Measurements from ENCODE around the gene PIAS4.
"Not testable (repeated sequence)": the region's sequence is repeated elsewhere in the genome, so short reads cannot be mapped to it uniquely, and the experiment has no call there.

Gene PIAS4

DNA sequence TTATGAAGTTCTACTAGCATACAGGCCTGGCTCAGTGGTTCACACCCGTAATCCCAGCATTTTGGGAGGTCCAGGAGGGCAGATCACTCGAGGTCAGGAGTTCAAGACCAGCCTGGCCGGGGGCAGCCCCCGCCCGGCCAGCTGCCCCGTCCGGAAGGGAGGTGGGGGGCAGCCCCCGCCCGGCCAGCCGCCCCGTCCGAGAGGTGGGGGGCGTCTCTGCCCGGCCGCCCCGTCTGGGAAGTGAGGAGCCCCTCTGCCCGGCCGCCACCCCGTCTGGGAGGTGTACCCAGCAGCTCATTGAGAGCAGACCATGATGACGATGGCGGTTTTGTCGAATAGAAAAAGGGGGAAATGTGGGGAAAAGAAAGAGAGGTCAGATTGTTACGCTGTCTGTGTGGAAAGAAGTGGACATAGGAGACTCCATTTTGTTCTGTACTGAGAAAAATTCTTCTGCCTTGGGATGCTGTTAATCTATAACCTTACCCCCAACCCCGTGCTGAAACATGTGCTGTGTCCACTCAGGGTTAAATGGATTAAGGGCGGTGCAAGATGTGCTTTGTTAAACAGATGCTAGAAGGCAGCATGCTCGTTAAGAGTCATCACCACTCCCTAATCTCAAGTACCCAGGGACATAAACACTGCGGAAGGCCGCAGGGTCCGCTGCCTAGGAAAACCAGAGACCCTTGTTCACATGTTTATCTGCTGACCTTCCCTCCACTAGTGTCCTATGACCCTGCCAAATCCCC lies 8.7 kb upstream of the PIAS4 start:
- not testable (repeated sequence) for DNase-seq (ENCODE audit: low spot score)

- not testable (repeated sequence) for DNase-seq (ENCODE audit: low spot score)
These were observed 6.7 kb upstream of the PIAS4 start for GRCh38 chr19:4000798-4001197.

- not testable (repeated sequence) for DNase-seq (ENCODE audit: low spot score)
These were observed 2.1 kb upstream of the PIAS4 start for GRCh38 chr19:4005436-4005835.

DNA sequence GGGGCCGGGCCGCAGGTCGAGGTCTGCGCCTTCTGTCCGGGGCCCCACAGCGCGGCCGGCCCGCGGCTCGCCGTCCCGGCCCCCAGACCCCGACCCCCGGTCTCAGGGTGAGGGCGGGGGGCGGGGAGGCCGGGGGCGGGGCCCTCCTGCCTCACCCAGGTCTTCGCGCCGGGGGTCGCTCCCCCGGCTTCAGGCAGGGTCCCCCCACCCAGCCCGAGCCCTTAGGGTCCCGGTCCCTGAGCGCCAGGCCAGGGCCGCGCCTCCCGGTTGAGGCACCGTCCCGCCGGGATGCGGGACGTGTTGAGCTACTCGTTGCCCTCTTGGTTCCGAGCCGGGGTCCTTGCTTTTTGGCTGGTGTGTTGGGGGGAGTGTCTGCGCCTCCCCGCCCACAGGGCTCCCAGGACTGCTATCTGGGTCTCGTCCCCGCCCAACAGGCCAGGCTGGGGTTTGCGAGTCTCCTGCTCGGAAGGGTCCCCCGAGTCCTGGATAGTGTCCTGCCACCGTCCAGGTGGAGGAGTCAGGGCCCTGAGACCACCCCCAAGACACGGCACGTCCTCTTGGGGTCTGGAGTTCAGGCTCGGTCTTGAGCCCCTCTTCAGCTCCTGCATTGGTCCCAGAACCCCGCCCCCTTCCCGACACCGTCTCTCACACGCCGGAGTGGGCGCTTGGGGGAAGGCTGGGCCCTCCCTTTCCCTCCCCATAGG lies 452 bp downstream of the PIAS4 start:
- DNase-seq (ENCODE audit: low spot score), result no peak

GRCh38 chr19:4009990-4010807 lies 2.7 kb downstream of the PIAS4 start:
- DNase-seq (ENCODE audit: low spot score), result peak; percentile 74

GRCh38 chr19:4010808-4011110 lies 3.2 kb downstream of the PIAS4 start:
- DNase-seq (ENCODE audit: low spot score), result no peak

- DNase-seq (ENCODE audit: low spot score), result not testable (repeated sequence)
These were observed 3.9 kb downstream of the PIAS4 start for GRCh38 chr19:4011430-4011829.

DNA sequence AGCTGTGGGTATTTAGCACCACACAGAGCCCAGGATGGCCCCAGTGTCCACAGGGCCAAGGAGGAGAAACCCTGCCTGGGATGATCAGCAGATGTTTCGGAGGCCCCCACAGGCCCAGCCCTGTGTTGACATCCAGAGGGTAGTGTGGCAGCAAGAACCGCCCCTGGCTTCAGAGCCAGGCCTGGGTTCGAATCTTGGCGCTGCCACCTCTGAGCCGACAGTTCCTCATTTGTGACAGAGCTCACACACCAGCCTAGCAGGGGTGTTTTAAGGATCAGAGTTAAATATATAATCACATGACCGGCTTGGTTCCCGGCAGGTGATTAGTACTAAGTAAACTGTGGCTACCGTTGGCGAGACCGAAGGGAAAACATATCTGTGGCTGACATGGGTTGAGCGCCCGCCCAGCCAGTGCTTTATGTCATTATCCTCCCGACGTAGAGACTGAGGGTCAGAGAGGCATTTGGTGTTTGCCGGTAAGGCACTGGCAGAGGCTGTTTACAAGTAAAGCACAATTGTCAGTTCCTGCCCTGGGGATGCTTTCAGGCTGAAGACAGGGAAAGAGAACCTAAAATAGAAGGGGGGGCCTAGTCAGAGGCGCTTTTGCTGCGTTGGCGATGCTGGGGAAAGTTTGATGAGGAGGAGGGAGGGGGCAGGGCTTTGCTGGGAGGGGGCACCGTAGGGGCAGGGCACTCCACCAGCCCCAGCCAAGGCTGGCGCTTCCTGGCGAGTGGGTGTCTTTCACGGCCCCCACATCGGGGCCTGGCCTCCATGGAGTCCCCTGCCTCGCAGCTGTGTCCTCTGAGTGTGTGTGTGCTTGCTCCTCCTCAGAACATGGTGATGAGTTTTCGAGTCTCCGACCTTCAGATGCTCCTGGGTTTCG lies 4.8 kb downstream of the PIAS4 start:
- DNase-seq (ENCODE audit: low spot score), result no peak

- DNase-seq (ENCODE audit: low spot score), result no peak
These were observed 5.6 kb downstream of the PIAS4 start for GRCh38 chr19:4012975-4013634.

DNA sequence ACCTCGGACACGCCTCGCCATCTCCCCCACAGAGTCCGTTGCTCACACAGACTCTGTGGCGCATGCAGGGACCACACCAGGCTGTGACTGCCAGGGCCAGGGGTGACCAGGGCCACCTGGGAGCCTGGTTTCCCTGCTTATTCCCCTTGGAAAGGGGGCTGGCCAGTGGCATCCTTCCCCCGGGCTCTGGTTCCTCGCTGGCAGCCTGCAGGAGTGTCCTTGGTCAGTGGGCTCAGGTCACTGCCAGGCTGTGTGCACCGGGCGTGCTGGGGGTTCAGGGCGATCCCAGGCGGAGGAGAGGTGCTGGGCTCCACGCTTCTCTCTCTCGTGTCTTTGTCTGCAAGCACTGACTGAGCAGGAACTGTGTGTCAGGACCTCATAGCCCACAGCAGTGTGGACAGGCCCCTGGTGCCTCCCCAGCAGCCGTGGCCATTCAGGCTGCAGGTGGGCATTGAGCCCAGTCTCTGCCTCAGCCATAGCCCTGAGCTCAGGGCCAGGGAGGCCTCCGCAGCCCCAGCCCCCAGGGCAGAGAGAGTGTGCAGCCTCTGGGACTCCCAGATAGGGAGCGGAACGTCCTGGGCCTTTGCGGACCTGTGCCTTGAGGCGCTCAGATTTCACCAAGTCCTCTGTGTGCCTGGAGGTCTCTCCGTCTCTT lies 6.5 kb downstream of the PIAS4 start:
- DNase-seq (ENCODE audit: low spot score), result no peak

DNA sequence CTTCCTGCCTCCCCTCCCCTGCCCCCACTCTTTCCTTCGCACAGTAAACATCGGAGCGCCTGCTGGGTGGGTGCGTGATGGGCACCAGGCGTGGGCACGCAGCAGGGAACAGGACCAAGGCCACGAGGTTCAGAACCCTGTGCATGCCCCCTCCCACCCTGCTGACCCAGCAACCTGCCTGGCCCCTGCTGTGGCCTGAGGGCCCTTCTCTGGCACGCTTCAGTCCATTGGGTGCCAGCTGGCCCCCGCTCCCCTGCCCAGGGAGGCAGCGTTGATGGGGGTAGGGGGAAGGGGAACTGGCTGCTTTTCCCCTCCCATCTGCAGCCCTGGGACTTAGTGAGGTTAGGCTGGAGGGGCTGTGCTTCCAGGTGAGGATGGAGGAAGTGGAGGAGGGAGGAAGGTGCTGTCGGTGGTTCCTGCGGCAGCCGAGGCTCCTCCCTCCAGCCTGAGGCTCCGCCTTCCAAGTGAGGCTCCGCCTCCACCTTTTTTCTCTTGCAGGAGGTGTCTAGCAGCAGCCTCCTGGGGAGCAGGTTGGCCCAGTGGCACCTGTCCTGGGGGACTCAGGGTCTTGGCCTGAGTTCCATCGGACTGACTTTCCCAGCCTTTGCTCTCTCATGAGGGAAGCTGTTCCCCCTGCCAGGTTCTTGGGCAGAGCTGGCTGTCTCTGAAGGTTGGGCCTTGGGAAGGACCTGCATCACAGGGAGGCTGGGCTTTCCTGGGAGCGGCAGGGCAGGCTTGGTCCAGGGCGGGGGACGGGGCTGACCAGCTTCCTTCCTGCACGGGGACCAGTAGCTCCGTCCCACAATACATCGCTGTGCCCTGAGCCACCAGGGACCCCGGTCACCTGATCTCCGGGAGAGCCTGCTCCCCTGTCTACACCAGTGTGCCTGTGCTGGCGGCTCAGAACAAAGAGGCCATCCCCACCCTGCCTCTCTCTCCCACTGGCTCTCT lies 7.3 kb downstream of the PIAS4 start:
- DNase-seq (ENCODE audit: low spot score), result peak; percentile 73

GRCh38 chr19:4015705-4016402 lies 8.3 kb downstream of the PIAS4 start:
- no peak for DNase-seq (ENCODE audit: low spot score)

DNA sequence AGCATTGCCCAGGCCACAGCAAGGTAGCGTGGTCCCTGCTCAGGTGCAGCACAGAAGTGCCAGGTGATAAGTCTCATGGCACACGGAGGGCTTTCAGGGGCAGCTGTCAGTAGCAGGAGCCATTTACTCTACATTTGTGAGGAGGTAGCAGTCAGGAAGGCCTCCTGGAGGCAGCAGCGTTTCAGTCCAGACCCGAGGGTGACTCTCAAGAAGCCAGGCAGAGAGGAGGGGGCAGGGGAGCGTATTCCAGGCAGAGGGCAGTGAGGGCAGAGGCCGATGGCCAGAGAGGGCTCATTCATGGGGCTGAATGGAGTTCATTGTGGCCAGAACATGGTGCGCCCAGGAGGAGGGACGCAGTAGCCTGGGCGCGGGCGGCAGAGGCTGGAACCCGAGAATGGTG lies 8.9 kb downstream of the PIAS4 start:
- DNase-seq (ENCODE audit: low spot score), result no peak

- DNase-seq (ENCODE audit: low spot score), result no peak
These were observed 9.5 kb downstream of the PIAS4 start for GRCh38 chr19:4016903-4017638.

DNA sequence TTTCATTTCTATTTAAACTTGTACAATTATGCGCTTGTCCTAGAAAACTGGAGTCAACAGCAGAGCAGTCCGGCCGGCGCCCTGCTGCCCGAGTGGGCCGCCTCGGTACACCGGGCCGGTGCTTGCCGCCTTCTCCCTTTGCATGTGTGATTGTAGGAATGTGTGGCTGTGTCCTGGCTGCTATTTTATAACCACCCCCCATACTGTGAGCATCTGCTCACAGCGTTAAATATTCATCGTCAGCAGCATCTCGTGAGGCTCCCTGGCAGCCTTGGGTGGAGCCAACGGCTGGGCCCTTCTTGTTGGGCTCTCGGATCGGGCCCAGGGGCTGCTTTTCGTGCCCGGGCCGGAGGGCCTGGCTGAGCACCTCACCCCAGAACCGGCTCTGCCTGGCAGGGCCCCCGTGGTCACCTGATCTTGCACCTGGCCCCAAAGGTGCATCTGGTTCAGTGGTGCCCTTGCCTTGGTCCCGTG lies 10.6 kb downstream of the PIAS4 start:
- peak; percentile 63 for DNase-seq (ENCODE audit: low spot score)

DNA sequence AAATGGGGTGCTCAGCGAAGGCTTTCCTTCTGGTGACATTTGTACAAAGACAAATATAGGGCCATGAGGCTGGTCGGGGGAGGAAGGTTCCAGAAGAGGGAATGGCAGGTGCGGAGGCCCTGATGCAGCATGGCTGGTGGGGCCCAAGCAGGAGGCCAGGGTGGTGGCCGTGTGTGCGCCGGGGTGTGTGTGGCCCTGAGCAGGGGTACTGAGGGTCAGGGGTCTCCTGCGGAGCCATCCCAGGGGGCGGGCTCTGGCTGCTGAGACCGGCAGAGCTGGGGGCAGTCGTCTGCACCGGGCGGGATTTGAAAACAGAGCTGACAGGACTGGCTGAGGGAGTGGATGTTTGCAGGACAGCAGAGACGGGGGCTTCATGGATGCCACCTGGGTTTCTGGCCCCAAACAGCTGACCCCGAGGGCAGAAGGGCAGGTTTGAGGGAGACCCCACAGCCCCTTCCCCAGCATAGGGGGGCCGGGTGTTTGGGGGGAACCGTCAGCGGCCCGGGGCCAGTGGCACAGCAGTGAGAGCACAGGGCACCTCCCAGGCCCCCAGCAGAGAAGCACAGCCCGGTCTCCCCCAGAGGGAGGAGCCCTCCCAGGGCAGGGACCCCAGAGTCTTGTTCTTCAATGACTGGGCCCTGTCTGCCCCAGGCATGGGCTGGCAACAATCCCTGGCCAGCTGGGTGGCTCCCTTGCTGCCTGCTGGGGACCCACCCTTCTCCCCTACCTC lies 11.4 kb downstream of the PIAS4 start:
- no peak for DNase-seq (ENCODE audit: low spot score)

- DNase-seq (ENCODE audit: low spot score), result no peak
These were observed 12.0 kb downstream of the PIAS4 start for GRCh38 chr19:4019578-4019977.

Data from cerebellar cortex (tissue), 1 donor.